RCC 7860 (cell line): ENCODE results near the gene TRIP10.
"Not testable (repeated sequence)": the region's sequence is repeated elsewhere in the genome, so short reads cannot be mapped to it uniquely, and the experiment has no call there.

Experiments used
- DNase-seq: peaks from one replicate; pipeline ENCODE4 v3.0.0-alpha.2; 2015; ENCODE audit warnings: low spot score
- FAIRE-seq: peaks from 2 replicates; lab custom pipeline; 2012; peaks lifted over from hg19 to GRCh38; lab: Jason Lieb, UNC

TRIP10 gene

GRCh38 chr19:6738787-6739389 lies 592 bp upstream of the TRIP10 start:
- DNase-seq (no peak), FAIRE-seq (no peak)

DNA sequence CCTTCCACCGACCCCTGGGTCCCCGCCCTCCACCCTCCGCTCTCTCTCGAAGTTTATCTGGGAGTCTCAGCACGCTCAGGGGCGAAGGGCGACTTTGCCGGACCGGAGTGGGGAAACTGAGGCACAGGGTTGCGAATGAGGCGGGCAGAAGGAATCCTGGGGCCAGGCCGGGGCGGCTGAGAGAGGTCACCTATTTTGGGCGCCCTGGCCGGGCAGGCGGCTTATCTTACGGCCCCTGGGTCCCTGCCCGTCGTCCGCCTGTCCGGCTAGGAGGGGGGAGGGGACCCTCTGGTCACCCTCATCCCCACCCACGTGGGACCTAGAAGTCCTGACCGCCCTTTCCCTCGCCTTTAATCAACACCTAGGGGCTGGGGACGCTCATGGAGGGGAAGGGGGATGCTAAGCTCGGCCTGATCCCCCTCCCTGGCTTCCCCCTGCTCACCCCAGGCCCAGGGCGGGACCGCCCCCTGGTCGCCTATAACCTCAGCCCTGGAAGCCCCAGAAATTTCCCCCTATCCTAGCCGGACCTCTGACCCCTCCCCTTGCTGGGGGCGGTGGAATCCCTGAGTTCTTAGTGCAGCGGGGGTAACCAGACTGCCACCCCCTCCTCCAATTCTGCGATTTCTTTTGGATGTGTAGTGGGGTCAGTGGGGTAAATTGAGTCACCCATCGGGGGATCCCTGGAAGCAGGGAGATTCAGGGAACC lies 556 bp downstream of the TRIP10 start:
- no peak for DNase-seq
- FAIRE-seq, result no peak

- FAIRE-seq (no peak), DNase-seq (no peak)
Observed at GRCh38 chr19:6740589-6741343, 1.3 kb downstream of the TRIP10 start.

GRCh38 chr19:6743066-6743465 lies 3.6 kb downstream of the TRIP10 start:
- FAIRE-seq, result no peak

DNA sequence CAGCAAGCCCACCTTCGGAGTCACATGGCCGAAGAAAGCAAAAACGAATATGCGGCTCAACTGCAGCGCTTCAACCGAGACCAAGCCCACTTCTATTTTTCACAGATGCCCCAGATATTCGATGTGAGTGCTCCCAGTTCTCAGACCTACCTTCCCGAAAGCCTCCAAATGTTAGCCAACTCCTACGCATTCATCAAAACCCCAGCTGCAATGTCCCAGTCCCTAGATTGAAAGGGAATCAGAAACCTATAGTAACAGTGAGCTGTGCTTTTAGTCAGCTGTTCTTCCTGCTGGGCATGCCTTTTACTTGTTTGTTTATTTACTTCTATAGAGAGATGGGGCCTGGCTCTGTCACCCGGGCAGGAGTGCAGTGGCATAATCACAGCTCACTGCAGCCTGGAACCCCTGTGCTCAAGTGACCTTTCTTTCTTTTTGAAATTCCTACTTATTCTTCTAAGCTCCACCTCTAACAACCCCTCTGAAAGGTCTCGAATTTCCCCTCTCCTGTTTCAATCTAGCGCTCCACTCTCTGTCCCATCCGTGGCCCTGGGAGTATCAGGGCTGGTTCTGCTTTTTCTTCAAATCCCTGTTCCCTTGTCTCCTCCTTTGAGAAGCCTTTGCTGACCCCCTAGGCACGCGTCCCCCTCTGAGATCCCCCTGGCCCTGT lies 4.4 kb downstream of the TRIP10 start:
- no peak for DNase-seq
- FAIRE-seq, result no peak

More at GRCh38 chr19:6743066-6743465, 3.6 kb downstream of the TRIP10 start:
- DNase-seq, result no peak

GRCh38 chr19:6744381-6745301 lies 5.2 kb downstream of the TRIP10 start:
- peak; percentile 80 for DNase-seq

GRCh38 chr19:6745965-6746364 lies 6.5 kb downstream of the TRIP10 start:
- FAIRE-seq, result no peak
- DNase-seq, result no peak

More at GRCh38 chr19:6744381-6745301, 5.2 kb downstream of the TRIP10 start:
- FAIRE-seq, result peak; percentile 83

GRCh38 chr19:6748543-6748942 lies 9.1 kb downstream of the TRIP10 start:
- not testable (repeated sequence) for FAIRE-seq

DNA sequence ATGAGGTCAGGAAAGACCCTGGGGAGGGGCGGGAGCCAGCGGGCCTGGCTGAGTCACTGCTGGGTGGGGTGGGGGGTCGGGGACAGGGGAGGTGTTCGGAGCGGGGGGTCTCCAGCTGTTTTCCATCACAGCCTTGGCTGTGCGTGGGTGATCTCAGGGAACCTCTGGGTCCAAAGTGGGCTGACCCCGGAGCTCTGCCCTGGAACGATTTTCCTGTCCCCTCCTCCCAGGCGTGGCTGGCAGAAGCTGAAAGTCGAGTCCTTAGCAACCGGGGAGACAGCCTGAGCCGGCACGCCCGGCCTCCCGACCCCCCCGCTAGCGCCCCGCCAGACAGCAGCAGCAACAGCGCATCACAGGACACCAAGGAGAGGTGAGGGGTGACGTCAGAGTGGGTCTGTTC lies 10.6 kb downstream of the TRIP10 start:
- FAIRE-seq, result no peak
- no peak for DNase-seq

More at GRCh38 chr19:6748543-6748942, 9.1 kb downstream of the TRIP10 start:
- DNase-seq, result not testable (repeated sequence)

DNA sequence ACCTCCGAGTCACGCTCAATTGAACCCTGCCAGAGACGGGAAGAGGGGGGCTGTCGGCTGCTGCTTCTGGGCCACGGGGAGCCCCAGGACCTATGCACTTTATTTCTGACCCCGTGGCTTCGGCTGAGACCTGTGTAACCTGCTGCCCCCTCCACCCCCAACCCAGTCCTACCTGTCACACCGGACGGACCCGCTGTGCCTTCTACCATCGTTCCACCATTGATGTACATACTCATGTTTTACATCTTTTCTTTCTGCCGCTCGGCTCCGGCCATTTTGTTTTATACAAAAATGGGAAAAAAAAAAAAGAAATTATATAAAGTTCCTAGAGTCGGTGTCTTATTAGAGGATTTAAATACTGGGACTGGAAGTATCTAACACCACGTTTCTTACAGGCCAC lies 11.7 kb downstream of the TRIP10 start:
- FAIRE-seq, result no peak
- no peak for DNase-seq

- FAIRE-seq (no peak), DNase-seq (no peak)
Observed at GRCh38 chr19:6752256-6753177, 13.0 kb downstream of the TRIP10 start.

GRCh38 chr19:6753178-6754031 lies 13.9 kb downstream of the TRIP10 start:
- FAIRE-seq, result no peak
- no peak for DNase-seq

DNA sequence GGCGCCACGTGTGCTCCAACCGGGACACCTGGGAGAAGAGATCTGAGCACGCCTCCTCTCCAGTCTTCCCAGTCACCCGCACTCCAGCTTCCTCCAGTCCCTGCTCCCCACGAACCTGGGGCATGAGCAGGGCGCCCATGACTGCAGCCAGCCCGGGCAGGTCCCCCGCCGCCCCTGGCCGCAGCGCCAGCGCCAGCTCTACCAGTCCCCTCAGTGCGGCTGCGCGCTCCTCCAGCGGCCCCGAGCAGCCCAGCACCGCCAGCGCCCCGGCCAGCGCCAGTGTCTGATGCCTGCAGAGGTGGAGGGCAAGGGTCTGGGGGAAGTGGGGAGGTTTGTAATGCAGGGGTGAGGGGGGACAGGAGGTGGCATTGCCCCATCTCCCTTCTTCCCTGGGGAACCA lies 14.7 kb downstream of the TRIP10 start:
- FAIRE-seq (no peak), DNase-seq (no peak)

DNA sequence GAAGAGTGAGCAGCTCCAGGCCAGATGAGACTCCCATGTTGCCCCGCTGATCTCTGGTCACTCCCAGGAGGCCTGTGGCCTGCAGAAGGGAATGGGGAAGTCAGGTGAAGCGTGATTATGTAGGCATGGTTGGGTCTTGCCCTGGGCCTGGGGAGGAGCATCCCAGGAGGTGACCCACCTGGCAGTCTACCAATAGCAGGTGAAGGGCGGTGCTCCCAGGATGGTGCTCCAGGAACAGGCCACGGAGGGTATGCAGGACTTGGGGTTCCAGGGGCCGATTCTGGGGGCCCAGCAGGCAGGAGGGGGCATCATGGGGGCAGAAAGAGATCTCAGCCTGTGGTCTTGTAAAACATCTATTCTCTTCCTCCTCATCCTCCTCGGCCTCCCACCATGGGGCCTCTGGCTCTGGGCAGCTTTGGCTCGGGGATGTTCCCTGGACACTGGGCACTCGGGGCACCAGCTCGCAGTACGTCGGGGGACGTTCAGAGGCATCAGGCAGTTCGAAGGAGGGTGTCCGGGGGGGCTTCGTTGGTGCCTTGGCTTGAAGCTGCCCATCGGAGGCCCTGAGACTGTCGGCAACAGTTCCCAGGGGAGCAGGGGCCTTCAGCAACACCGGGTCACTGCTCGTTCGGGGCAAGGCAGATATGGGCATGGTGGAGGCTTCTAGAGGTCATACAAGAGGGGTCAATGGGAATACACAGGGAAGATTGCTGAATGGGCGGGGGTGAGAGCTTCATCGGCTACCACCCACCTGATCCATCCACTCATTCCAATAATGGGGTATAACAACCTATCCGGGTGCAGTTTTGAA lies 15.4 kb downstream of the TRIP10 start:
- FAIRE-seq (no peak), DNase-seq (no peak)

GRCh38 chr19:6760606-6761005 lies 21.1 kb downstream of the TRIP10 start:
- DNase-seq (no peak), FAIRE-seq (no peak)

DNA sequence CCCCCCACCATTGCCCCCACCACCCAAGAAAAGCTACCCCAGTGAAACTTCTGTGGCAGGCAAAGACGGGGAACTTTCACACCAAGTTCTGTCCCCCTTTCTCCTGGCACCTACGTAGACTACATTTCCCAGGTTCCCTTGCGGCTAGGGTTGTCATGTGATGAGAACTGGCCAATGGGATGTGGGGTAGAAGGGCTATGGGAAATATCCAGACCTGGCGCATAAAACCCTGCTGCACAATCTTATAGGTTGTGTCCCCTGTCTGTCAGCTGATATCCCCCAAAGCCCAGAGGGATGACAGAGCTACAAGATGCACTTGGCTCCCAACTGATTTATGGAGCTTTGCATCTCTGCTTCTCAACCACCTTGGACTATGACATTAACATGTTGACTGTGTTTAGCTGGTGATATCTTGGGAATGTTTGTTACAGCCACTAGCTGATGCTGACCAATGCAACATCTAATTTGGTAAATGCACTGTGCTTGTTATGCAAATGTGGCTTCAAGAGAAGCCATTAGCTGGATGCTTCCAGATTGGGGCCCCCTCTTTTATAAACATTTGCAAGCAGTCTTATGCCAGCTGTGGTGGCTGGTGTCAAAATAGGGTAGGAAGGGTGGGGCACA lies 21.7 kb downstream of the TRIP10 start:
- DNase-seq (no peak), FAIRE-seq (no peak)

DNA sequence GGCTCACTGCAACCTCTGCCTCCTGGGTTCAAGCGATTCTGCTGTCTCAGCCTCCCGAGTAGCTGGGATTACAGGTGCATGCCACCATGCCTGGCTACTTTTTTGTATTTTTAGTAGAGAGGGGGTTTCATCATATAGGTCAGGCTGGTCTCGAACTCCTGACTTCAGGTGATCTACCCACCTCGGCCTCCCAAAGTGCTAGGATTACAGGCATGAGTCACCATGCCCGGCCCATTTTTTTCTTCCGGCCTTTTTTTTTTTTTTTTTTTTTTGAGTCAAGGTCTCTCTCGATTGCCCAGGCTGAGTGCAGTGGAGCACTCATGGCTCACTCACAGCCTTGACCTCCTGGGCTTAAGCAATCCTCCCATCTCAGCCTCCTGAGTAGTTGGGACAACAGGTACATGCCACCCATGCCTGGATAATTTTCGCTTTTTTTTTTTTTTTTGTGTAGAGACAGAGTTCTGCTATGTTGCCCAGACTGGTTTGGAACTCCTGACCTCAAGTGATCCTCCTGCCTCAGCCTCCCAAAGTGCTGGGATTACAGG lies 22.8 kb downstream of the TRIP10 start:
- not testable (repeated sequence) for DNase-seq, FAIRE-seq
